Uterus (tissue), 2 donors: Measurements from ENCODE around the gene CEP112.

Experiments used
- CTCF ChIP-seq, 4 experiments: fragments of 200-600 bp in 2 of 4; fragments of 450-650 bp in 2 of 4; sonication (generic) in 2 of 4; IDR thresholded peaks; one replicate each; pipeline ENCODE4 v1.5.1; 2016 to 2019; ENCODE audit warnings: antibody characterized with exemption in 4 of 4, mild to moderate bottlenecking in 2 of 4, moderate library complexity in 1 of 4
- POLR2A ChIP-seq, 2 donors: fragments of 450-650 bp; IDR thresholded peaks; one replicate each; pipeline ENCODE4 v1.6.1; 2016; ENCODE audit warnings: antibody characterized with exemption in 2 of 2, mild to moderate bottlenecking in 1 of 2, moderate library complexity in 1 of 2

DNA sequence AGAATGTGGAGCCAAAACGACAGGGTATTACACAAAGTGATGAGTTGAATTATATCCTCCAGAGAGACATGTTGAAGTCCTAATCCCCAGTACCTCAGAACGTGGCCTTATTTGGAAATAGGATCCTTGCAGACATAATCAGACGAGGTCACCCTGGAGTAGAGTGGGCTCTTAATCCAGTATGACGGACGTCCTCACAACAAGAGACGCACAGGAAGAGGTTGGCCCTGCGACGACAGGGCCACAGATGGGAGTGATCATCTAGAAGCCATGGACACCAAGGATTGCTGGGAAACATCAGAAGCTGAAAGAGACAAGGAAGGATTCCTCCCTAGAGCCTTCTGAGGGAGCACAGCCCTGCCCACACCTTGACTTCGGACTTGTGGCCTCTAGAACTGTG lies 488.0 kb downstream of the CEP112 start:
- TF ChIP-seq CTCF (IDR thresholded peaks at IDR 0.05) (no peak), POLR2A (IDR thresholded peaks at IDR 0.05) (no peak)
